Loucy (cell line): Measurements from ENCODE around the gene LIMK2.
A peak's percentile ranks its signal among the peaks of the same experiment; 100 is the strongest.
"Not testable (repeated sequence)": the region's sequence is repeated elsewhere in the genome, so short reads cannot be mapped to it uniquely, and the experiment has no call there.

Experiments used
- H2AFZ ChIP-seq: fragments of 200-600 bp; sonication (generic); 2 replicates; pipeline ENCODE4 v1.6.0; 2016; ENCODE audit warnings: antibody characterized with exemption, mild to moderate bottlenecking, low read length, moderate library complexity
- H3F3A ChIP-seq: fragments of 200-600 bp; 2 replicates; pipeline ENCODE4 v1.6.0; 2016; ENCODE audit warnings: antibody characterized with exemption, low read depth, mild to moderate bottlenecking
- H3K27me3 ChIP-seq: fragments of 200-600 bp; sonication (generic); 2 replicates; pipeline ENCODE4 v1.6.1; 2014; ENCODE audit warnings: low read length, mild to moderate bottlenecking; ENCODE audit not compliant: insufficient read depth, poor library complexity, severe bottlenecking
- H3K36me3 ChIP-seq: fragments of 200-600 bp; sonication (generic); 2 replicates; pipeline ENCODE4 v1.6.1; 2016; ENCODE audit warnings: low read length; ENCODE audit not compliant: insufficient read depth
- H3K4me1 ChIP-seq: fragments of 200-600 bp; sonication (generic); 2 replicates; pipeline ENCODE4 v1.5.1; 2014; ENCODE audit warnings: low read length, mild to moderate bottlenecking; ENCODE audit not compliant: insufficient read depth, poor library complexity, severe bottlenecking
- H3K4me2 ChIP-seq: fragments of 200-600 bp; sonication (generic); 2 replicates; pipeline ENCODE4 v1.6.0; 2014; ENCODE audit warnings: antibody characterized with exemption, low read length, low read depth, mild to moderate bottlenecking; ENCODE audit not compliant: poor library complexity, severe bottlenecking
- H3K4me3 ChIP-seq: fragments of 200-600 bp; sonication (generic); 2 replicates; pipeline ENCODE4 v1.5.1; 2014; ENCODE audit warnings: low read length, mild to moderate bottlenecking, mixed read lengths; ENCODE audit not compliant: poor library complexity, severe bottlenecking
- H3K79me2 ChIP-seq: fragments of 200-600 bp; sonication (generic); 2 replicates; pipeline ENCODE4 v1.6.1; 2014; ENCODE audit warnings: low read length; ENCODE audit not compliant: insufficient read depth
- H3K9ac ChIP-seq: fragments of 200-600 bp; sonication (generic); 2 replicates; pipeline ENCODE4 v1.6.0; 2014; ENCODE audit warnings: mild to moderate bottlenecking, low read depth, low read length, moderate library complexity; ENCODE audit not compliant: poor library complexity, severe bottlenecking
- H3K9me2 ChIP-seq: fragments of 200-600 bp; sonication (generic); replicated peaks from 2 replicates; pipeline ENCODE4 v1.6.1; 2016; ENCODE audit warnings: low read depth, low read length, mixed read lengths
- H3K9me3 ChIP-seq: fragments of 200-600 bp; sonication (generic); 2 replicates; pipeline ENCODE4 v1.6.1; 2014; ENCODE audit warnings: mild to moderate bottlenecking, antibody characterized with exemption, low read length, low read depth; ENCODE audit not compliant: insufficient read depth
- H4K20me1 ChIP-seq: fragments of 200-600 bp; sonication (generic); 2 replicates; pipeline ENCODE4 v1.6.0; 2014; ENCODE audit warnings: antibody characterized with exemption, low read length, mild to moderate bottlenecking; ENCODE audit not compliant: insufficient read depth, poor library complexity, severe bottlenecking
- CTCF ChIP-seq: fragments of 200-600 bp; sonication (generic); conservative IDR thresholded peaks from 2 replicates; pipeline ENCODE4 v1.5.1; 2014; ENCODE audit warnings: mild to moderate bottlenecking, antibody characterized with exemption, low read length
- EZH2phosphoT487 ChIP-seq: fragments of 200-600 bp; IDR thresholded peaks from 2 replicates; pipeline ENCODE4 v1.6.1; 2018; ENCODE audit warnings: antibody characterized with exemption, mild to moderate bottlenecking, moderate library complexity, borderline replicate concordance

Gene LIMK2

GRCh38 chr22:31230871-31231621, 18.9 kb downstream of the LIMK2 start:
- H3K4me3 ChIP-seq, result no peak overlapping the region
- no peaks in the 10 kb centered on the region for H3K27me3 ChIP-seq
- no peak overlapping the region for H2AFZ ChIP-seq
- H3K9me3 ChIP-seq, result no peaks in the 10 kb centered on the region
- H3K4me1 ChIP-seq, result peaks cover 47% of the 10 kb centered on the region
- no peaks in the 10 kb centered on the region for H3K9me2 ChIP-seq
- peaks cover 66% of the 10 kb centered on the region for H3K79me2 ChIP-seq
- peak overlapping the region; percentile 69 for H3K9ac ChIP-seq
- H4K20me1 ChIP-seq, result peaks cover 14% of the 10 kb centered on the region
- H3F3A ChIP-seq, result no peaks in the 10 kb centered on the region; the same call in 1 of the 2 replicates
- TF ChIP-seq EZH2phosphoT487 (no peak), CTCF (peak; percentile 84)
- H3K36me3 ChIP-seq, result peaks cover 17% of the 10 kb centered on the region; the same call in 1 of the 2 replicates
- H3K4me2 ChIP-seq, result peak overlapping the region; percentile 67

GRCh38 chr22:31233001-31233400, 20.9 kb downstream of the LIMK2 start:
- Histone ChIP-seq H3K36me3 (peaks cover 3% of the 10 kb centered on the region; the same call in 1 of the 2 replicates), H3F3A (no peaks in the 10 kb centered on the region; the same call in 1 of the 2 replicates), H3K9me3 (no peaks in the 10 kb centered on the region), H2AFZ (no peak overlapping the region), H3K9me2 (no peaks in the 10 kb centered on the region), H3K27me3 (no peaks in the 10 kb centered on the region), H3K4me2 (peak overlapping the region; percentile 56), H3K4me3 (no peak overlapping the region), H3K9ac (peak overlapping the region; percentile 13), H3K79me2 (peaks cover 57% of the 10 kb centered on the region), H3K4me1 (peaks cover 47% of the 10 kb centered on the region), H4K20me1 (peaks cover 14% of the 10 kb centered on the region)
- no peak for TF ChIP-seq EZH2phosphoT487
- TF ChIP-seq CTCF, result no peak

GRCh38 chr22:31235081-31235480, 23.0 kb downstream of the LIMK2 start:
- Histone ChIP-seq H3K9me3 (no peaks in the 10 kb centered on the region), H4K20me1 (peaks cover 14% of the 10 kb centered on the region), H3K9me2 (no peaks in the 10 kb centered on the region), H3K4me1 (peaks cover 32% of the 10 kb centered on the region), H3K36me3 (peaks cover 10% of the 10 kb centered on the region; the same call in 1 of the 2 replicates), H3K79me2 (peaks cover 52% of the 10 kb centered on the region), H3K4me3 (no peak overlapping the region), H3K27me3 (no peaks in the 10 kb centered on the region), H2AFZ (no peak overlapping the region), H3K9ac (no peak overlapping the region), H3K4me2 (no peak overlapping the region), H3F3A (no peaks in the 10 kb centered on the region; the same call in 1 of the 2 replicates)
- TF ChIP-seq EZH2phosphoT487, result no peak
- no peak for TF ChIP-seq CTCF

GRCh38 chr22:31236044-31236443, 23.9 kb downstream of the LIMK2 start:
- not testable (repeated sequence) for H3F3A ChIP-seq, H3K4me3 ChIP-seq, H2AFZ ChIP-seq, H3K9me3 ChIP-seq, H3K9me2 ChIP-seq, H3K4me2 ChIP-seq, H3K27me3 ChIP-seq, H3K9ac ChIP-seq, H4K20me1 ChIP-seq, H3K36me3 ChIP-seq
- peaks cover 49% of the 10 kb centered on the region for H3K79me2 ChIP-seq
- H3K4me1 ChIP-seq, result peaks cover 23% of the 10 kb centered on the region
